A549 (cell line): ENCODE results near the gene DTHD1. TPM values are rescaled to one million over a fixed set of nuclear protein-coding genes. Genes with fewer than 3 reads are reported as not detected.

Experiments
- ATAC-seq, 2 experiments: fragments of 200-7000 bp in 1 of 2; fragments of >200 bp in 1 of 2; cut with Nextera tagmentation in 1 of 2; cut with Tn5 transposase in 1 of 2; 3 replicates each; pipeline versions ENCODE4 v1.8.0 to v1.9.1; 2018 to 2020; ENCODE audit warnings: mild to moderate bottlenecking in 1 of 2, moderate library complexity in 1 of 2
- CTCF ChIA-PET: fragments of 300-600 bp; sonication (Branson Sonifier 250); formaldehyde crosslinking; extraction: SDS; loops from one replicate; lab custom pipeline; 2021; ENCODE audit warnings: antibody characterized with exemption, inconsistent platforms; lab: Yijun Ruan, JAX
- POLR2A ChIA-PET: fragments of 350-600 bp; formaldehyde crosslinking; extraction: SDS; loops from one replicate; lab custom pipeline; 2021; ENCODE audit warnings: antibody characterized with exemption, inconsistent platforms; lab: Yijun Ruan, JAX
- DNase-seq, 2 experiments: peaks; one replicate each; pipeline versions ENCODE4 v3.0.0 to v3.0.0-alpha.2; 2011 to 2016; ENCODE audit warnings: low read depth in 1 of 2, low spot score in 1 of 2
- FAIRE-seq: peaks from 2 replicates; lab custom pipeline; 2011; peaks lifted over from hg19 to GRCh38; lab: Jason Lieb, UNC
- H3K27ac ChIP-seq, 2 experiments: fragments of >200 bp; sonication (Bioruptor Twin); formaldehyde crosslinking; 3 replicates each; pipeline ENCODE4 v1.5.1; 2016 to 2017
- H3K4me1 ChIP-seq: fragments of >200 bp; sonication (Bioruptor Twin); formaldehyde crosslinking; 3 replicates; pipeline ENCODE4 v1.6.1; 2016
- H3K4me2 ChIP-seq: fragments of >200 bp; sonication (Bioruptor Twin); formaldehyde crosslinking; 3 replicates; pipeline ENCODE4 v1.6.1; 2016
- H3K4me3 ChIP-seq: fragments of >200 bp; sonication (Bioruptor Twin); formaldehyde crosslinking; 3 replicates; pipeline ENCODE4 v1.5.1; 2016
- H3K9me3 ChIP-seq: fragments of >200 bp; sonication (Bioruptor Twin); formaldehyde crosslinking; 3 replicates; pipeline ENCODE4 v1.6.1; 2016
- BHLHE40 ChIP-seq: IDR thresholded peaks from 2 replicates; pipeline ENCODE4 v1.6.1; 2012; ENCODE audit warnings: low read depth, low read length, inconsistent platforms
- CBX8 ChIP-seq: fragments of 200-600 bp; sonication (generic); IDR thresholded peaks from 2 replicates; pipeline ENCODE4 v1.6.1; 2016
- CEBPB ChIP-seq, 2 experiments: fragments of >200 bp in 1 of 2; sonication (Bioruptor Twin) in 1 of 2; formaldehyde crosslinking in 1 of 2; IDR thresholded peaks; 2 replicates each; pipeline ENCODE4 v1.6.1; 2012 to 2016
- EP300 ChIP-seq, 2 experiments: fragments of >200 bp; sonication (Bioruptor Twin); formaldehyde crosslinking; IDR thresholded peaks; 2 replicates in 1 of 2; 3 replicates in 1 of 2; pipeline ENCODE4 v1.6.1; 2016 to 2017
- FOSB ChIP-seq: fragments of 250-450 bp; sonication (Bioruptor Pico); IDR thresholded peaks from 2 replicates; pipeline ENCODE4 v1.5.0; 2020; ENCODE audit warnings: mild to moderate bottlenecking, moderate library complexity
- FOXS1 ChIP-seq: fragments of 250-450 bp; sonication (Bioruptor Pico); IDR thresholded peaks from 2 replicates; pipeline ENCODE4 v1.5.0; 2020; ENCODE audit warnings: mild to moderate bottlenecking, moderate library complexity
- HOXA7 ChIP-seq: fragments of 250-450 bp; sonication (Bioruptor Pico); IDR thresholded peaks from 2 replicates; pipeline ENCODE4 v1.5.0; 2020; ENCODE audit warnings: mild to moderate bottlenecking, moderate library complexity
- HOXB5 ChIP-seq: fragments of 250-450 bp; sonication (Bioruptor Pico); IDR thresholded peaks from 2 replicates; pipeline ENCODE4 v1.5.0; 2020; ENCODE audit warnings: mild to moderate bottlenecking, moderate library complexity
- KDM1A ChIP-seq: fragments of 200-600 bp; sonication (generic); IDR thresholded peaks from 2 replicates; pipeline ENCODE4 v1.6.1; 2016; ENCODE audit warnings: low read depth, mild to moderate bottlenecking
- KDM5A ChIP-seq: fragments of 200-600 bp; sonication (generic); IDR thresholded peaks from 2 replicates; pipeline ENCODE4 v1.6.1; 2016; ENCODE audit warnings: antibody characterized with exemption, mild to moderate bottlenecking
- MAZ ChIP-seq: fragments of 150-350 bp; IDR thresholded peaks from 2 replicates; pipeline ENCODE4 v1.6.1; 2014; ENCODE audit warnings: antibody characterized with exemption, low read depth, low read length, borderline replicate concordance
- NFE2L2 ChIP-seq: fragments of 150-350 bp; conservative IDR thresholded peaks from 2 replicates; pipeline ENCODE4 v1.6.1; 2014; ENCODE audit warnings: low read length
- POLR2A ChIP-seq: IDR thresholded peaks from 2 replicates; pipeline ENCODE4 v1.6.1; 2012; ENCODE audit warnings: mild to moderate bottlenecking, low read length
- RARB ChIP-seq: fragments of 250-450 bp; sonication (Bioruptor Pico); IDR thresholded peaks from 2 replicates; pipeline ENCODE4 v1.8.0; 2021; ENCODE audit warnings: mild to moderate bottlenecking, moderate library complexity
- RFX5 ChIP-seq: fragments of 450-650 bp; IDR thresholded peaks from 2 replicates; pipeline ENCODE4 v1.7.1; 2014; ENCODE audit warnings: antibody characterized with exemption, mild to moderate bottlenecking, moderate library complexity
- ZFP36 ChIP-seq: fragments of 450-650 bp; IDR thresholded peaks from 2 replicates; pipeline ENCODE4 v1.6.1; 2014; ENCODE audit warnings: borderline replicate concordance; ENCODE audit not compliant: partially characterized antibody
- ZSCAN20 ChIP-seq: fragments of 250-450 bp; sonication (Bioruptor Pico); IDR thresholded peaks from 2 replicates; pipeline ENCODE4 v1.8.0; 2022; ENCODE audit warnings: mild to moderate bottlenecking, moderate library complexity
- WGBS: methylation state at CpG from one replicate; pipeline ENCODE4 v1.1.6; 2017; ENCODE audit errors: missing lambda C conversion rate; 5-methylcytosine and 5-hydroxymethylcytosine counted together
- polyA plus RNA-seq, 4 experiments: library from polyadenylated mRNA; depleted of rRNA in 3 of 4; stranded (reverse); fragments of >200 nt; fragmentation: RNase III in 1 of 4; extraction: RNeasy Plus Mini Kit Qiagen cat#74134 plus additional on column Dnase treatment in 1 of 4; gene quantifications; 2 replicates in 3 of 4; 3 replicates in 1 of 4; pipeline ENCODE4 v1.2.3, GENCODE V29; 2011 to 2017
- TF ChIP-seq, protein P1 (sequence below): fragments of 250-450 bp; sonication (Bioruptor Pico); IDR thresholded peaks from 2 replicates; pipeline ENCODE4 v1.5.0; 2021; ENCODE audit warnings: mild to moderate bottlenecking, moderate library complexity, borderline replicate concordance
- TF ChIP-seq, protein P2 (sequence below): fragments of >200 bp; sonication (Bioruptor Twin); formaldehyde crosslinking; IDR thresholded peaks from 3 replicates; pipeline ENCODE4 v1.5.1; 2016
- TF ChIP-seq, protein P3 (sequence below): IDR thresholded peaks from 2 replicates; pipeline ENCODE4 v1.6.1; 2012

DTHD1 gene
- polyA plus RNA-seq, 2 of the 4 experiments (the other 2 are of a cell fraction) = not detected

DNA sequence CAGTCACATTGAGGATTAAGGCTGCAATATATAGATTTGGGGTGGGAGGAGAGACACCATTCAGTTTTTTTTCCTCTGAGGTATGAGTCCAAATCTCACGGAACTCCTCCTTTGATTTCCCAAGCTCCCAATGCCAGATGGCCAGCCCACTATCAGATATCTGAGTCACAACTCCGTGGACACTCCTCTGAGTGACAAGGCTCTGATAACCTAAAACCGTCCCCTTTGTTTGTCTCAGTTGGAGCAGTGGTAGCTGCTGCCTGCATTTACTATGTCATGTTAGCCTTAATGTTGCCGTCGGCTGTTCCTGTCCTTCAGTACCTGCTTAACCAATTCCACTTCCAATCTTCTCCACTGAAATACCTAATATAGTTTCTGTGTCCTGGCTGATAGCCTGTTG is 107.3 kb downstream of the DTHD1 start:
- H3K4me1 ChIP-seq = no peaks in the 10 kb centered on the region
- WGBS = 44% methylated on average over 5 of the region's 5 CpGs
- ChIA-PET CTCF (no interaction called here), POLR2A (no interaction called here)
- no peak overlapping the region for H3K27ac ChIP-seq
- DNase-seq (no peak), FAIRE-seq (no peak), ATAC-seq (no peak)
- TF ChIP-seq, protein P1, sequence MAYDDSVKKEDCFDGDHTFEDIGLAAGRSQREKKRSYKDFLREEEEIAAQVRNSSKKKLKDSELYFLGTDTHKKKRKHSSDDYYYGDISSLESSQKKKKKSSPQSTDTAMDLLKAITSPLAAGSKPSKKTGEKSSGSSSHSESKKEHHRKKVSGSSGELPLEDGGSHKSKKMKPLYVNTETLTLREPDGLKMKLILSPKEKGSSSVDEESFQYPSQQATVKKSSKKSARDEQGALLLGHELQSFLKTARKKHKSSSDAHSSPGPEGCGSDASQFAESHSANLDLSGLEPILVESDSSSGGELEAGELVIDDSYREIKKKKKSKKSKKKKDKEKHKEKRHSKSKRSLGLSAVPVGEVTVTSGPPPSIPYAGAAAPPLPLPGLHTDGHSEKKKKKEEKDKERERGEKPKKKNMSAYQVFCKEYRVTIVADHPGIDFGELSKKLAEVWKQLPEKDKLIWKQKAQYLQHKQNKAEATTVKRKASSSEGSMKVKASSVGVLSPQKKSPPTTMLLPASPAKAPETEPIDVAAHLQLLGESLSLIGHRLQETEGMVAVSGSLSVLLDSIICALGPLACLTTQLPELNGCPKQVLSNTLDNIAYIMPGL (CRISPR knock-in tag) = no peak
- TF ChIP-seq HOXA7 = no peak
- TF ChIP-seq, protein P2, sequence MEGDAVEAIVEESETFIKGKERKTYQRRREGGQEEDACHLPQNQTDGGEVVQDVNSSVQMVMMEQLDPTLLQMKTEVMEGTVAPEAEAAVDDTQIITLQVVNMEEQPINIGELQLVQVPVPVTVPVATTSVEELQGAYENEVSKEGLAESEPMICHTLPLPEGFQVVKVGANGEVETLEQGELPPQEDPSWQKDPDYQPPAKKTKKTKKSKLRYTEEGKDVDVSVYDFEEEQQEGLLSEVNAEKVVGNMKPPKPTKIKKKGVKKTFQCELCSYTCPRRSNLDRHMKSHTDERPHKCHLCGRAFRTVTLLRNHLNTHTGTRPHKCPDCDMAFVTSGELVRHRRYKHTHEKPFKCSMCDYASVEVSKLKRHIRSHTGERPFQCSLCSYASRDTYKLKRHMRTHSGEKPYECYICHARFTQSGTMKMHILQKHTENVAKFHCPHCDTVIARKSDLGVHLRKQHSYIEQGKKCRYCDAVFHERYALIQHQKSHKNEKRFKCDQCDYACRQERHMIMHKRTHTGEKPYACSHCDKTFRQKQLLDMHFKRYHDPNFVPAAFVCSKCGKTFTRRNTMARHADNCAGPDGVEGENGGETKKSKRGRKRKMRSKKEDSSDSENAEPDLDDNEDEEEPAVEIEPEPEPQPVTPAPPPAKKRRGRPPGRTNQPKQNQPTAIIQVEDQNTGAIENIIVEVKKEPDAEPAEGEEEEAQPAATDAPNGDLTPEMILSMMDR = no peak
- no peak for TF ChIP-seq ZFP36
- no peak for TF ChIP-seq CEBPB (IDR thresholded peaks at IDR 0.05)
- TF ChIP-seq FOXS1 = no peak
- TF ChIP-seq POLR2A = no peak
- no peak overlapping the region for H3K4me2 ChIP-seq
- H3K4me3 ChIP-seq = no peak overlapping the region
- no peaks in the 10 kb centered on the region for H3K9me3 ChIP-seq

DNA sequence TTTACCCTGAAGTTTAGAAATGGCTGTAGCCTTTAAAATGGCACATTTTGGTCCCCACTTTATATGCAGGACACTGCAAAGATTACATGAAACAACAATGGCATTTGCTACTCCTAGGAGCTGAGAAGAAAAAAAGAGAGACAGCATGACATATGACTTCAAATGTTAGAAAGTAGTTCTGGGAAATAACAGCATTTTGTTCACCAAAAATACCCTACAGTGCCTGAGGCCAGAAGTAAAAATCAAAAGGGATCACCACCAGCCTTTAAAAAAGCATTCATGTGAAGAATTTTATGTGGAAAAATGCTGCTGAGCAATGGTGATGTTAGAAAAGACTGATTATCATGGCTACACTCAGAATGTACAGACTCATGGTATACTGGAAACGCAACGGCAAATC is 110.0 kb downstream of the DTHD1 start:
- H3K4me3 ChIP-seq = no peak overlapping the region
- CTCF ChIA-PET = interaction anchor here (1.2 kb wide), 1 partner anchor 28 kb away, joined by 3 read pairs; no protein-coding TSS in a partner anchor
- ATAC-seq (no peak), DNase-seq (no peak), FAIRE-seq (no peak)
- H3K9me3 ChIP-seq = no peaks in the 10 kb centered on the region
- 19% methylated on average over 2 of the region's 2 CpGs for WGBS
- TF ChIP-seq, protein P3, sequence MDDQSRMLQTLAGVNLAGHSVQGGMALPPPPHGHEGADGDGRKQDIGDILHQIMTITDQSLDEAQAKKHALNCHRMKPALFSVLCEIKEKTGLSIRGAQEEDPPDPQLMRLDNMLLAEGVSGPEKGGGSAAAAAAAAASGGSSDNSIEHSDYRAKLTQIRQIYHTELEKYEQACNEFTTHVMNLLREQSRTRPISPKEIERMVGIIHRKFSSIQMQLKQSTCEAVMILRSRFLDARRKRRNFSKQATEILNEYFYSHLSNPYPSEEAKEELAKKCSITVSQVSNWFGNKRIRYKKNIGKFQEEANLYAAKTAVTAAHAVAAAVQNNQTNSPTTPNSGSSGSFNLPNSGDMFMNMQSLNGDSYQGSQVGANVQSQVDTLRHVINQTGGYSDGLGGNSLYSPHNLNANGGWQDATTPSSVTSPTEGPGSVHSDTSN = no peak
- TF ChIP-seq KDM5A = no peak
- no peak for TF ChIP-seq EP300 (IDR thresholded peaks at IDR 0.05)
- no peak for TF ChIP-seq CEBPB (IDR thresholded peaks at IDR 0.05)
- no peak for TF ChIP-seq RARB (CRISPR knock-in tag)
- no peak for TF ChIP-seq FOSB (CRISPR knock-in tag)
- no peak overlapping the region for H3K27ac ChIP-seq
- no peaks in the 10 kb centered on the region for H3K4me1 ChIP-seq
- H3K4me2 ChIP-seq = no peak overlapping the region
- POLR2A ChIA-PET = no interaction called here

DNA sequence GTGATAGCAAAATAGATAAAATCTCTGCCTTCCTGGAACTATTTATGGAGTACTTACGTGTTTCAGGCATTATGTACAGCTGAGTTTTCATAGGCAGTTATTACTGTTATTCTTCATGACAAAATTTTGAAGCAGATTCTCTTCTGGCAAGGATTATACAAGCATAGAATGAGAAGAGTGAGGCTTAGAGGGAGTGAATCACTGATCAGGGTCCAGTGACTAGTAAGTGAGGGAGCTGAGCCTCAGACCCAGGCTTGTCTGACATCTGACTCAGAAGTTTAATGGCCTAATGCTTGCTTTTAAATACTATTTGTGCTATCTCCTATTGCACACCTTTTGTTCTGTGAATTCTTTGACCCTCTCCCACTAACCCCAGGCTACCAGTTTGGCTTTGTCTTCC is 110.6 kb downstream of the DTHD1 start:
- Histone ChIP-seq H3K4me3 (no peak overlapping the region), H3K4me1 (no peaks in the 10 kb centered on the region), H3K9me3 (no peaks in the 10 kb centered on the region), H3K4me2 (no peak overlapping the region), H3K27ac (no peak overlapping the region)
- ATAC-seq = no peak; a peak in 2 of 6 replicates
- 7% methylated on average over 1 of the region's 1 CpG for WGBS
- TF ChIP-seq NFE2L2 (no peak), MAZ (no peak), HOXA7 (no peak), CBX8 (no peak), RFX5 (no peak), CEBPB (IDR thresholded peaks at IDR 0.05) (no peak), FOSB (CRISPR knock-in tag) (no peak), ZSCAN20 (CRISPR knock-in tag) (no peak), BHLHE40 (no peak), KDM1A (no peak), HOXB5 (CRISPR knock-in tag) (no peak)
- POLR2A ChIA-PET = no interaction called here
- DNase-seq = no peak
- CTCF ChIA-PET = no interaction called here
- FAIRE-seq = no peak
